Kidney epithelial cell (primary cell): ENCODE results near the gene LRRC71. TPM values are rescaled to one million over a fixed set of nuclear protein-coding genes. Genes with fewer than 3 reads are reported as not detected.

Source experiments
- DNase-seq: peaks from one replicate; pipeline ENCODE4 v3.0.0-alpha.2; 2010; ENCODE audit warnings: low read depth
- H3K27me3 ChIP-seq: 2 replicates; pipeline ENCODE4 v1.6.0; 2011; ENCODE audit warnings: low read length; ENCODE audit not compliant: control insufficient read depth, insufficient read depth
- H3K36me3 ChIP-seq: 2 replicates; pipeline ENCODE4 v1.5.1; 2011; ENCODE audit warnings: low read length; ENCODE audit not compliant: control insufficient read depth, insufficient read depth
- H3K4me3 ChIP-seq: 2 replicates; pipeline ENCODE4 v1.5.1; 2011; ENCODE audit warnings: low read depth, mild to moderate bottlenecking, control low read depth, low read length
- total RNA-seq: library from RNA; depleted of rRNA; stranded (reverse); fragments of >200 nt; gene quantifications from 2 replicates; pipeline ENCODE4 v1.2.3, GENCODE V29; 2015
- TF ChIP-seq, protein P1 (sequence below): IDR thresholded peaks from 2 replicates; pipeline ENCODE4 v1.5.1; 2011; ENCODE audit warnings: mild to moderate bottlenecking, moderate library complexity, low read length, control low read depth, inconsistent platforms; ENCODE audit not compliant: insufficient read depth, poor library complexity, severe bottlenecking

The LRRC71 gene
- total RNA-seq, 1 donor from 2014 or later, result not detected

- Histone ChIP-seq H3K4me3 (no peak overlapping the region), H3K27me3 (peaks cover 52% of the 10 kb centered on the region)
- TF ChIP-seq, protein P1, sequence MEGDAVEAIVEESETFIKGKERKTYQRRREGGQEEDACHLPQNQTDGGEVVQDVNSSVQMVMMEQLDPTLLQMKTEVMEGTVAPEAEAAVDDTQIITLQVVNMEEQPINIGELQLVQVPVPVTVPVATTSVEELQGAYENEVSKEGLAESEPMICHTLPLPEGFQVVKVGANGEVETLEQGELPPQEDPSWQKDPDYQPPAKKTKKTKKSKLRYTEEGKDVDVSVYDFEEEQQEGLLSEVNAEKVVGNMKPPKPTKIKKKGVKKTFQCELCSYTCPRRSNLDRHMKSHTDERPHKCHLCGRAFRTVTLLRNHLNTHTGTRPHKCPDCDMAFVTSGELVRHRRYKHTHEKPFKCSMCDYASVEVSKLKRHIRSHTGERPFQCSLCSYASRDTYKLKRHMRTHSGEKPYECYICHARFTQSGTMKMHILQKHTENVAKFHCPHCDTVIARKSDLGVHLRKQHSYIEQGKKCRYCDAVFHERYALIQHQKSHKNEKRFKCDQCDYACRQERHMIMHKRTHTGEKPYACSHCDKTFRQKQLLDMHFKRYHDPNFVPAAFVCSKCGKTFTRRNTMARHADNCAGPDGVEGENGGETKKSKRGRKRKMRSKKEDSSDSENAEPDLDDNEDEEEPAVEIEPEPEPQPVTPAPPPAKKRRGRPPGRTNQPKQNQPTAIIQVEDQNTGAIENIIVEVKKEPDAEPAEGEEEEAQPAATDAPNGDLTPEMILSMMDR, result no peak
Observed at GRCh38 chr1:156921053-156921529, 659 bp downstream of the LRRC71 start.

GRCh38 chr1:156922986-156923669 is 2.7 kb downstream of the LRRC71 start:
- peaks cover 64% of the 10 kb centered on the region for H3K27me3 ChIP-seq
- no peak overlapping the region for H3K4me3 ChIP-seq
- no peak for DNase-seq
- TF ChIP-seq, protein P1, result no peak
- no peaks in the 10 kb centered on the region for H3K36me3 ChIP-seq

More at GRCh38 chr1:156921053-156921529, 659 bp downstream of the LRRC71 start:
- no peaks in the 10 kb centered on the region for H3K36me3 ChIP-seq
- DNase-seq, result no peak

DNA sequence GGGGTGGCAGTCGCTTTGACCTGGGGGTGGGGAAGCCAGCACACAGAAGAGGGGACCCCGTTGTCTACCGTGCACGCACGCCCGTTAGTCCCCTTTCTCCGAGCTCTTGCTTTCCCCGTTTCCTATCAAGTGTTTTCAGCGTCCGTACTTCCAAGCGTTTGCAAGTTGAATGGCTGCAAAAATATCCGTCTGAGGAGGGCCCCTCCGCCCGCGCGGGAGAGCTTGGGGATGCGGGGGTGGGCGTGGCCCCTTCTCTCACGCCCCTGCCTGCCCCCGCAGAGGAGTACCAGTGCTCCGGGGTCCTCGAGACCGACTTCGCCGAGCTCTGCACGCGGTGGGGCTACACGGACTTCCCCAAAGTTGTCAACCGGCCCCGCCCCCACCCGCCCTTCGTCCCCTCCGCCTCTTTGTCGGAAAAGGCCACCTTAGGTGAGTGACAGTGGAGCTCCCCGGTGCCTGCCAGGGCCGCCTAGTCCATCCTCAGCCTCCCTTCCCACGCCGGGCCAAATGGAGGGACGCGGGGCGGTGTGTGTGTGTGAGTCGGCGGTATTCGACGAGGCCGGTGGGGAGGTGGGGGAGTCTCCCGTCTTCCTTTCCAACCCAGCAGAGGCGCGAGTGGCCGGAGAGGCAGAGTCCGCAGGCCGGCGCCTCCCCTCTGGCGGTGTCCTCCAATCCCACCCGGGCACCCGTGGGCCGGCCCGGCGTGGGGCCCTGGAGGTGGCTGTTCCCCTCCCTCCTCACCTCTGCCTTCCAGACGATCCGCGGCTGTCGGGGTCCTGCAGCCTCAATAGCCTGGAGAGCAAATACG is 3.4 kb downstream of the LRRC71 start:
- Histone ChIP-seq H3K36me3 (no peaks in the 10 kb centered on the region), H3K4me3 (no peak overlapping the region), H3K27me3 (peaks cover 64% of the 10 kb centered on the region)
- TF ChIP-seq, protein P1, result no peak
- no peak for DNase-seq

GRCh38 chr1:156924478-156925153 is 4.2 kb downstream of the LRRC71 start:
- DNase-seq, result no peak
- TF ChIP-seq, protein P1, result no peak
- H3K27me3 ChIP-seq, result peaks cover 71% of the 10 kb centered on the region
- H3K36me3 ChIP-seq, result no peaks in the 10 kb centered on the region
- no peak overlapping the region for H3K4me3 ChIP-seq

GRCh38 chr1:156925154-156926010 is 5.0 kb downstream of the LRRC71 start:
- H3K36me3 ChIP-seq, result no peaks in the 10 kb centered on the region
- H3K27me3 ChIP-seq, result peaks cover 75% of the 10 kb centered on the region
- no peak for DNase-seq
- H3K4me3 ChIP-seq, result no peak overlapping the region
- TF ChIP-seq, protein P1, result no peak
